IMR-90 (cell line): ENCODE results near the gene TTI1.

Source experiments
- CTCF ChIP-seq: conservative IDR thresholded peaks from 2 replicates; pipeline ENCODE4 v1.5.1; 2012; ENCODE audit warnings: mild to moderate bottlenecking, low read depth, low read length, improper control_type of control experiment
- FOS ChIP-seq: fragments of 150-350 bp; IDR thresholded peaks from 2 replicates; pipeline ENCODE4 v1.6.1; 2016; ENCODE audit warnings: low read depth, low read length
- POLR2A ChIP-seq: IDR thresholded peaks from 2 replicates; pipeline ENCODE4 v1.6.1; 2012; ENCODE audit warnings: mild to moderate bottlenecking, low read depth, low read length
- RFX5 ChIP-seq: IDR thresholded peaks from 2 replicates; pipeline ENCODE4 v1.8.0; 2012; ENCODE audit warnings: low read depth, mild to moderate bottlenecking, low read length, moderate library complexity
- SMC3 ChIP-seq: fragments of 150-350 bp; IDR thresholded peaks from 2 replicates; pipeline ENCODE4 v1.6.1; 2016; ENCODE audit warnings: low read depth, mild to moderate bottlenecking, antibody characterized with exemption, low read length, moderate library complexity
- USF2 ChIP-seq: fragments of 150-350 bp; IDR thresholded peaks from 2 replicates; pipeline ENCODE4 v1.6.1; 2017; ENCODE audit warnings: mild to moderate bottlenecking, antibody characterized with exemption, low read length, low read depth

GRCh38 chr20:37954626-37955025 lies 78.6 kb downstream of the TTI1 start:
- TF ChIP-seq CTCF: no peak
- TF ChIP-seq USF2: no peak
- TF ChIP-seq POLR2A: no peak
- TF ChIP-seq RFX5: no peak
- no peak for TF ChIP-seq FOS
- TF ChIP-seq SMC3: no peak
